ENCODE data around the gene VPS16. TPM values are rescaled to one million over a fixed set of nuclear protein-coding genes. Genes with fewer than 3 reads are reported as not detected.

The VPS16 gene
- total and polyA plus RNA-seq, 10 donors: 32.0 to 104 (median 44.5) TPM

- Histone ChIP-seq H3K27ac (peak overlapping the region; percentile 89 to 97 (median 96)), H3K27me3 (replicated peaks in 1 of 7) (no peaks in the 10 kb centered on the region), H3K36me3 (peaks cover 0 to 36% (median 3%) of the 10 kb centered on the region in 6 donors), H3K9me3 (no peaks in the 10 kb centered on the region), H3K4me3 (peak overlapping the region; percentile 73 to 98 (median 96)), H3K4me1 (peaks cover 8 to 45% (median 32%) of the 10 kb centered on the region in 6 donors)
- DNase-seq: peak; percentile 90
- 8 to 12% (median 9%) methylated on average over 22 to 33 of the region's 33 CpGs for WGBS, 5 donors
- TF ChIP-seq POLR2A (IDR thresholded peaks at IDR 0.05) (no peak), POLR2AphosphoS5 (IDR thresholded peaks at IDR 0.05) (no peak)
- TF ChIP-seq, protein P1, sequence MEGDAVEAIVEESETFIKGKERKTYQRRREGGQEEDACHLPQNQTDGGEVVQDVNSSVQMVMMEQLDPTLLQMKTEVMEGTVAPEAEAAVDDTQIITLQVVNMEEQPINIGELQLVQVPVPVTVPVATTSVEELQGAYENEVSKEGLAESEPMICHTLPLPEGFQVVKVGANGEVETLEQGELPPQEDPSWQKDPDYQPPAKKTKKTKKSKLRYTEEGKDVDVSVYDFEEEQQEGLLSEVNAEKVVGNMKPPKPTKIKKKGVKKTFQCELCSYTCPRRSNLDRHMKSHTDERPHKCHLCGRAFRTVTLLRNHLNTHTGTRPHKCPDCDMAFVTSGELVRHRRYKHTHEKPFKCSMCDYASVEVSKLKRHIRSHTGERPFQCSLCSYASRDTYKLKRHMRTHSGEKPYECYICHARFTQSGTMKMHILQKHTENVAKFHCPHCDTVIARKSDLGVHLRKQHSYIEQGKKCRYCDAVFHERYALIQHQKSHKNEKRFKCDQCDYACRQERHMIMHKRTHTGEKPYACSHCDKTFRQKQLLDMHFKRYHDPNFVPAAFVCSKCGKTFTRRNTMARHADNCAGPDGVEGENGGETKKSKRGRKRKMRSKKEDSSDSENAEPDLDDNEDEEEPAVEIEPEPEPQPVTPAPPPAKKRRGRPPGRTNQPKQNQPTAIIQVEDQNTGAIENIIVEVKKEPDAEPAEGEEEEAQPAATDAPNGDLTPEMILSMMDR (IDR thresholded peaks at IDR 0.05 in 8 of 11, conservative IDR thresholded peaks at IDR 0.05 in 3 of 11): no peak
- intact Hi-C loops (cut with DNase I; ENCODE audit: low total_unique reads): no loop called here
Measured at GRCh38 chr20:2840967-2841531, 504 bp downstream of the VPS16 start.

GRCh38 chr20:2845607-2846006 is 5.1 kb downstream of the VPS16 start:
- Histone ChIP-seq H3K36me3 (peaks cover 0 to 34% (median 0%) of the 10 kb centered on the region in 6 donors), H3K27me3 (replicated peaks in 1 of 7) (no peaks in the 10 kb centered on the region), H3K9me3 (no peaks in the 10 kb centered on the region), H3K27ac (no peak overlapping the region), H3K4me1 (peaks cover 0 to 24% (median 14%) of the 10 kb centered on the region in 6 donors), H3K4me3 (no peak overlapping the region)
- DNase-seq: no peak
- WGBS, 5 donors: 60 to 76% (median 72%) methylated on average over 2 of the region's 2 CpGs
- intact Hi-C loops (cut with DNase I; ENCODE audit: low total_unique reads): no loop called here
- TF ChIP-seq, protein P1 (IDR thresholded peaks at IDR 0.05 in 8 of 11, conservative IDR thresholded peaks at IDR 0.05 in 3 of 11): no peak
- TF ChIP-seq POLR2AphosphoS5 (IDR thresholded peaks at IDR 0.05): no peak
- TF ChIP-seq POLR2A (IDR thresholded peaks at IDR 0.05): no peak

DNA sequence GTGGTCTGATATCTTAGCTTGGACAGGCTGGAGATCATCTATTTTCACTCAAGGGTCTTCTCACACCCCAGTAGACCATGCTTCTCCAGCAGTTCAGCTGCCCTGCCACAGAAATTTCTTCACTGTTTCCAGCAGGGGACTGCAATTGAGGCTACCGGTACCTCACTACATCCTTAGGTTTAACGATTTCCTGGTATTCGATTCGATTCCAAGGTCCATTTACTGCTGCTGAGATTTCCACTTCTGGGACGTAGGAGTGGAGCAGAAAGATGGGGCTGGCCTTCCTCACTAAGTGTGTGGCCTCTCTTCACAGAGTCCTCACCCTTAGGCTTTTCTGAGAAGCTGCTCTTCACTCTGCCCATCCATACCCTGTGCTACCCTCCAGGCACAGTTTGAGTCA is 6.2 kb downstream of the VPS16 start:
- H3K4me3 ChIP-seq: no peak overlapping the region
- peaks cover 0 to 34% (median 0%) of the 10 kb centered on the region in 6 donors for H3K36me3 ChIP-seq
- peaks cover 0 to 16% (median 5%) of the 10 kb centered on the region in 6 donors for H3K4me1 ChIP-seq
- no peaks in the 10 kb centered on the region for H3K27me3 ChIP-seq (replicated peaks in 1 of 7)
- intact Hi-C loops (cut with DNase I; ENCODE audit: low total_unique reads): no loop called here
- no peak for DNase-seq
- TF ChIP-seq POLR2A (IDR thresholded peaks at IDR 0.05): no peak
- no peak for TF ChIP-seq POLR2AphosphoS5 (IDR thresholded peaks at IDR 0.05)
- TF ChIP-seq, protein P1 (IDR thresholded peaks at IDR 0.05 in 8 of 11, conservative IDR thresholded peaks at IDR 0.05 in 3 of 11): no peak
- 53 to 83% (median 68%) methylated on average over 5 of the region's 5 CpGs for WGBS, 5 donors
- H3K27ac ChIP-seq: no peak overlapping the region
- no peaks in the 10 kb centered on the region for H3K9me3 ChIP-seq

- DNase-seq: no peak
- intact Hi-C loops (cut with DNase I; ENCODE audit: low total_unique reads): no loop called here
Measured at GRCh38 chr20:2847802-2848201, 7.3 kb downstream of the VPS16 start.

More at GRCh38 chr20:2847802-2848201, 7.3 kb downstream of the VPS16 start:
- TF ChIP-seq POLR2AphosphoS5 (IDR thresholded peaks at IDR 0.05) (no peak), POLR2A (IDR thresholded peaks at IDR 0.05) (no peak)
- TF ChIP-seq, protein P1 (IDR thresholded peaks at IDR 0.05 in 8 of 11, conservative IDR thresholded peaks at IDR 0.05 in 3 of 11): no peak
- Histone ChIP-seq H3K9me3 (no peaks in the 10 kb centered on the region), H3K4me3 (no peak overlapping the region), H3K27me3 (replicated peaks in 1 of 7) (no peaks in the 10 kb centered on the region), H3K27ac (no peak overlapping the region), H3K4me1 (peaks cover 8 to 18% (median 10%) of the 10 kb centered on the region in 6 donors), H3K36me3 (peaks cover 0 to 34% (median 0%) of the 10 kb centered on the region in 6 donors)
- 91 to 97% (median 95%) methylated on average over 4 of the region's 4 CpGs for WGBS, 5 donors

All from spleen (tissue), 11 donors.